Naive B cell (primary cell): Measurements from ENCODE around the gene DPEP3. TPM values are rescaled to one million over a fixed set of nuclear protein-coding genes. Genes with fewer than 3 reads are reported as not detected.
A peak's percentile ranks its signal among the peaks of the same experiment; 100 is the strongest.

ENCODE experiments used
- ATAC-seq, 2 donors: fragments of 150-1000 bp; cut with Tn5 transposase; 2 replicates each; pipeline ENCODE4 v1.10.0; 2021; ENCODE audit warnings: low read depth in 2 of 2, mild to moderate bottlenecking in 2 of 2, moderate library complexity in 2 of 2
- DNase-seq: peaks from one replicate; pipeline ENCODE4 v3.0.0; 2022
- H3K27ac Mint-ChIP-seq, 6 donors: one replicate each; pipeline ENCODE4 v1.8.0; 2020 to 2022; ENCODE audit warnings: mild to moderate bottlenecking in 6 of 6, mixed read lengths in 6 of 6, moderate library complexity in 5 of 6, inconsistent platforms in 2 of 6
- H3K27me3 Mint-ChIP-seq, 3 donors: one replicate each; pipeline ENCODE4 v1.8.0; 2021 to 2022; ENCODE audit warnings: mixed read lengths in 3 of 3, mild to moderate bottlenecking in 1 of 3
- H3K36me3 Mint-ChIP-seq, 2 donors: one replicate each; pipeline ENCODE4 v1.8.0; 2020 to 2022; ENCODE audit warnings: mixed read lengths in 2 of 2, inconsistent platforms in 1 of 2, mild to moderate bottlenecking in 1 of 2
- H3K4me1 Mint-ChIP-seq, 3 donors: one replicate each; pipeline ENCODE4 v1.8.0; 2020 to 2022; ENCODE audit warnings: mixed read lengths in 3 of 3, inconsistent platforms in 1 of 3, mild to moderate bottlenecking in 1 of 3, moderate library complexity in 1 of 3
- H3K4me3 Mint-ChIP-seq, 8 donors: one replicate each; pipeline ENCODE4 v1.8.0; 2020 to 2022; ENCODE audit warnings: mild to moderate bottlenecking in 8 of 8, mixed read lengths in 8 of 8, moderate library complexity in 8 of 8, inconsistent platforms in 2 of 8
- H3K9me3 Mint-ChIP-seq, 7 donors: one replicate each; pipeline ENCODE4 v1.8.0; 2020 to 2022; ENCODE audit warnings: mixed read lengths in 7 of 7, mild to moderate bottlenecking in 5 of 7, inconsistent platforms in 2 of 7, moderate library complexity in 1 of 7
- polyA plus RNA-seq, 6 donors: library from polyadenylated mRNA; unstranded; fragments of 300-500 nt; fragmentation: Illumina TruSeq; gene quantifications; one replicate each; pipeline ENCODE4 v1.2.3, GENCODE V29; 2021; ENCODE audit warnings: low read depth in 6 of 6

Gene DPEP3
- polyA plus RNA-seq, 6 donors from 2014 or later, result 0.44 to 0.83 (median 0.55) TPM; not detected in 2

DNA sequence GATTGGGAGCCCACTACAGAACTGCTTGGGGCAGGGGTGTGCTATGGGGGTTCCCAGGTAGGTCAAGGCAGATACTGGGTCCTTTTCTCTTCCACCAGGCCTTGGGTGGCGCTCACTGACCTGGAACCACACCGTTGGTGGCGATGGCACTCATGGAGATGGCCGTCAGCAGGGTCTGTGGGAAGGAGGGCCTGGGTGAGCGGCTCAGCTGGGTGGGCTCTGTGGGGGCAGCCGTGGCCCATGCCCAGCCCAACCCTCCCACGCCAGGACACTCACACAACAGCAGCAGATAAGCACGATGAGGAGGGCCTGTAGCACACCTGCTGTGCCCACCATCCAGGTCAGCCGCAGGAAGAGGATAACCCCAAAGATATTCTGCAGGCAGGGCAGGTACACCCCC, 22.7 kb downstream of the DPEP3 start:
- ATAC-seq (no peak), DNase-seq (no peak)
- Mint-ChIP-seq H3K9me3 (no peaks in the 10 kb centered on the region), H3K4me1 (peaks cover 0 to 6% (median 0%) of the 10 kb centered on the region in 3 donors), H3K27me3 (no peaks in the 10 kb centered on the region), H3K4me3 (no peak overlapping the region), H3K27ac (no peak overlapping the region), H3K36me3 (peaks cover 0 to 1% of the 10 kb centered on the region in 2 donors)

DNA sequence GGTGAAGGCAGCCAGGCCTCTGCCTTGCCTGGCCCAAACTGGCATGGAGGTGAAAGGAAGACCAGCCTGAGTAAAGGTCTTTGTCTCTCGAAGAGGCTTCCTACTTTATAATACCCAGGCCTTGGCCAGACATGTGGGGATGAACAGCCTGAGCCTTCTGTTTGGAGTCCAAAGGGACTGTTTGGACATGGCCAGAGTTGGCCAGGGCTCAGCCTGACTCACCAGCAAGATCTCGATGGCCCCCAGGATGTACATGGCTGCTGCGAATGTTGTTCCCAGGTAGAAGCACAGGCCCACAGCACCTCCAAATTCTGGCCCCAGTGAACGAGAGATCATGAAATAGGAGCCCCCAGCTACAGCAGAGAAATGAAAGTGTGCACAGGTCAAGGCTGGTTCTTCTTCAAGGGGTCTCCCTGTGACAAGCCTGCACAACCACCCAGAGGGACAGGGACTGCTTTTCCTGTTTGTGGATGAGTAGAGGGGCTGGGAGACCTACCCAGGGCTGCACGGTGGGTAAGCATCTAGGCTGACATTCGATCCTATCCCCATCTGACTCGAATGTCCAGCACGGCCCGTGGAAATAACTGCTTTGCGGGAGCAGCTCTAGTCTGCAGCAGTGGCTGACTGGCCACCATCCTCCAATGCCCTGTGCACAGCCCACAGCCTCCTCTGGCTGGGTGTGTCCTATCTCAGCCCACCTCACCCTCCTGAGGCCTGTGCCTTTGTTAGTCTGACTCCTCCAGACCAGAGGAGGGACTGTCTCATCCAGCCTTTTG, 25.7 kb downstream of the DPEP3 start:
- DNase-seq, result no peak
- H3K27me3 Mint-ChIP-seq, result no peaks in the 10 kb centered on the region
- peak overlapping the region in 2 of 6 donors; percentile 28 to 66 for H3K27ac Mint-ChIP-seq
- H3K9me3 Mint-ChIP-seq, result no peaks in the 10 kb centered on the region
- ATAC-seq, result no peak
- H3K4me3 Mint-ChIP-seq, result no peak overlapping the region
- H3K4me1 Mint-ChIP-seq, result no peaks in the 10 kb centered on the region
- no peaks in the 10 kb centered on the region for H3K36me3 Mint-ChIP-seq

DNA sequence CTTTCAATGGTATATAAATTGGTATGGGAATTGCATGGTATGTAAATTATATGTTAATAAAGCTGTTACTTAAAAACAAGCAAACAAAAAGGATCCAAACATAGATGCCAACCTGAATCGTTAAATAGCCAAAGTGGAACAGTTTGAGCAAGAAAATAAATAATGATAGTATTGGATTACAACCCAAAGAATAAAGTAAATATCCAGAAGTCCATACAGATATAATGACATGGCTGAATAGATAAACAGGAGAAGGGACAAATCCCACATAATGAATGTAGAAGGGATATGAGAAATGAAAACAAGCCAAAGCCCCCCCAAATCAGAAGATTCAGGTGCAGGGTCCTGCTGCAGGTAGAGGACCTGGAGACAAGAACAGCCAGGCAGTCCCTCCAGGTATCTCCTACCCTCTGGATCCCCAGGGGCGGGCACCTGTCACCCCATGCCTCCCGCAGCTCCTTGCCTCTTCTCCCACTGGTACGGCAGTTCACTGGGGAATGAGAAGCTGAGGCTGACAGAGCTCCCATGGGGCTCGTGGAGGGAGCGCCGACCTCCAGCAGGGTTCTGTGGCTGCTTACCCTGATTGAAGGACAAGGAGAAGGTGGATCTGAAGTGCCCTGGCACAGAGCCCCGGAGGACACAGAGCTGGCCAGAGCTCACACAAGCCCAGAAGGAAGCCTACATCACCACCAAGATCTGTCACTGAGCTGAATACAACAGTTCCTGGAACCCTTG, 26.5 kb downstream of the DPEP3 start:
- peak overlapping the region in 1 of 6 donors; percentile 37 for H3K27ac Mint-ChIP-seq

DNA sequence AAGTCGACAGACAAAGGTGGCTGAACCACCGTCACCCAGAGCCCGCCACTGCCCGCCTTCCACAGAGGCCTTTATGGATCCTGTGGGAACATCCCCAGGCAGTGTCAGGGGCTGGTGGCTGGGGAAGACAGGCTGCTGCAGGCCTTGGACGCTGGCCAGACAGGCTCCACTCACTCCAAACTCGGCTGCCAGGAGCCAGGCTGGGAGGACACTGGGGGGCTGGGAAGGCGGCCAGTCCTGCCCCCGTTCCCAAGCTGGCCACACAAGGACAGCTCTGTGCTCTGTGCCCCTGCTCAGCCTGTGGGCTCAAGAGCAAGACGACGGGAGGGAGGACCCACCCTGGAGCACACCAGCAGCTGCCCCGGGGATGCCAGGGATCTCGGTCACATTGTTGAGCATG, 28.8 kb downstream of the DPEP3 start:
- no peak overlapping the region for H3K4me3 Mint-ChIP-seq
- H3K4me1 Mint-ChIP-seq, result no peaks in the 10 kb centered on the region
- no peak overlapping the region for H3K27ac Mint-ChIP-seq
- H3K9me3 Mint-ChIP-seq, result no peaks in the 10 kb centered on the region
- no peaks in the 10 kb centered on the region for H3K36me3 Mint-ChIP-seq
- DNase-seq (no peak), ATAC-seq (no peak)
- no peaks in the 10 kb centered on the region for H3K27me3 Mint-ChIP-seq

More for the DNA sequence above, 26.5 kb downstream of the DPEP3 start:
- Mint-ChIP-seq H3K9me3 (no peaks in the 10 kb centered on the region), H3K4me1 (no peaks in the 10 kb centered on the region), H3K36me3 (no peaks in the 10 kb centered on the region), H3K27me3 (no peaks in the 10 kb centered on the region), H3K4me3 (no peak overlapping the region)
- ATAC-seq, result no peak
- DNase-seq, result no peak

DNA sequence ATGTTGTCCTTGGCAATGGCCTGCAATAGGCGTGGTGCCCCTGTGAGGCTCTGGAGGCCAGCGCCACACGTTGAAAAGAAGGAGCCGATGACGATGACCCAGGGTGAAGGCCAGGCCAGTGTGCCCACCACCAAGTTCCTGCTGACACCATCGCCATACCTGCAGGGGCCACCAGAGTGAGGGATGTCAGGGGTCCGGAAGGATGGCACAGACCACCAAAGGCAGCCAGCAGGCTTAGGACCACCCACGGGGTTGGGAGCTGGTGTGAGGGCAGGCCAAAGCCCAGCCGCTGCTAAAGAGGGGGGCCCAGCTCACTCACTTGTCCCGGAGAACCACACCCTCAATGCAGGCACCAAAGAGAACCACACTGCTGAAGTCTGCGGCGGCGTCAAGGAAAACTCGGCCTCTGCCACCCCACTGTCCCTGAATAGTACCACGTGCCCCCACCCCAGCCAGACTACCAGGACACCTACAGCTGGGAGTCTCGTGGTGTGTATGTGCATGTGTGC, 29.9 kb downstream of the DPEP3 start:
- no peaks in the 10 kb centered on the region for H3K9me3 Mint-ChIP-seq
- H3K4me3 Mint-ChIP-seq, result no peak overlapping the region
- H3K27me3 Mint-ChIP-seq, result no peaks in the 10 kb centered on the region
- H3K27ac Mint-ChIP-seq, result no peak overlapping the region
- no peaks in the 10 kb centered on the region for H3K4me1 Mint-ChIP-seq
- ATAC-seq (no peak), DNase-seq (no peak)
- H3K36me3 Mint-ChIP-seq, result no peaks in the 10 kb centered on the region

DNA sequence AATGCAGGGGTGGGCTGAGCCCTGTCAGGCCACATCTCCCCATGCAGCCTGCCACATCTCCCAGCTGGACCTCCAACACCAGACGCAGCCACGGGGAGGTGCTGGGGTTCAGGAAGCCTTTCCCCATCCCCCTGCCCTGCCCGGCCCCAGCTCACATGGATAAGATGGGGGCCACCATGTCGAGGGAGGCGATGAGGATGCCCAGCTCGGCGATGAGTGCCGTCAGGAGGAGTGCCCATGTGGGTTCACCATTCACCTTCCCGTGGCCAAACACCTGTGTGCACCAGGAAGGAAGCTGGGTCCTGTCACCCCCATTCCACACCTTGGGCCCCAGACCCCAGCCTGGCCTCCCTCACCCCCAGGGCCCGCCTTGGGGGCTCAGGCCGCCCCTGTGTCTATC, 30.7 kb downstream of the DPEP3 start:
- Mint-ChIP-seq H3K9me3 (no peaks in the 10 kb centered on the region), H3K4me1 (no peaks in the 10 kb centered on the region), H3K27ac (no peak overlapping the region), H3K4me3 (no peak overlapping the region), H3K36me3 (no peaks in the 10 kb centered on the region), H3K27me3 (no peaks in the 10 kb centered on the region)
- no peak for DNase-seq
- no peak for ATAC-seq

DNA sequence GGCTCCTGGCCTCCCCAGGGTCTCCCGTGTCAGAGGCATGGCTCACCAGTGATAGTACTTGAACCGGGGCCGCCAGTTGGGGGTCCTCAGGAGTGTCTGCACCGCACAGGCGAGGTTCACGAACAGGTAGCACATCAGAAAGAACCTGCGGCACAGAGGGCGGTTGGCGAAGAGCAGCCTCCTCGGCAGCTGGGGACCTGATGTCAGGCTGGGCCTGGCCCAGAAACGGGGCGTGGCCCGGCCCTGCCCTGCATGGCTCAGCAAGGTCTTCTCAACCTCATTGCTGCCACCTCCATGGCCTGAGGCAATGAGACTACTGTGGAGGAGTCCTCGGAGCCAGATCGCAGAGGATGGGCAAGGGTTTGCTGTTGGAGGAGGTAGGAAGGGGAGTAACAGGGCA, 32.3 kb downstream of the DPEP3 start:
- Mint-ChIP-seq H3K4me3 (peak overlapping the region in 1 of 8 donors; percentile 40), H3K27ac (no peak overlapping the region), H3K9me3 (no peaks in the 10 kb centered on the region), H3K36me3 (no peaks in the 10 kb centered on the region), H3K27me3 (no peaks in the 10 kb centered on the region), H3K4me1 (peaks cover 0 to 2% (median 0%) of the 10 kb centered on the region in 3 donors)
- no peak for DNase-seq
- ATAC-seq, result no peak

DNA sequence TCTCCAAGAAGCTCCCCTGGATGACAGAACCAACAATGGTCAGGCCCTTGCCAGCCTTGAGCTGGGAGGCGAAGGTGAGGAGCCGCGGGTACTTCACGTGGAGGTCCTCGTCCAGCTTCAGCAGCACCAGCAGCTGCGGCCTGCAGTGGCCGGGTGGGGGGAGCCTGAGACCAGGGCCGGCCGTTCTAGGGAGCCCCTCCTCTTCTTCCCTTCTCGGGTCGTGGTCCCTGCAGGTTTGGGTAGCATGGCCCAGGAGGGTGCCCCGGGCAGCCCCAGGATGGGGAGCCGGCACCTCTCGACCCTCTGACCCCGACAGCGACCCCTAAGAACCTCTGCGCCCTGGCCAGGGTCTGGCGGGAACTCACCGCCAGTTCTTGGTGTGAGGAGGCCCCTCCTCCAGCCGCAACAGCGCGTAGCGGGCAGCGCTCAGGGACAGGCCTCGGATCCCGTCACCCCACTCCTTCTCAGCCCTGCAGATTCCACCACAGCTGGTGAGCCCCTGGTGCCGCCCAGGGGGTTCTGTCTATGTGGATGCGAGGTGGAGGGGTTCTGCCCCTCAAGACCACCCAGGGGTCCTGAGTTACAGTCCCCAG, 33.2 kb downstream of the DPEP3 start:
- H3K27ac Mint-ChIP-seq, result no peak overlapping the region
- ATAC-seq, result no peak
- H3K9me3 Mint-ChIP-seq, result no peaks in the 10 kb centered on the region
- H3K4me1 Mint-ChIP-seq, result peaks cover 0 to 4% (median 3%) of the 10 kb centered on the region in 3 donors
- H3K4me3 Mint-ChIP-seq, result no peak overlapping the region
- DNase-seq, result no peak
- no peaks in the 10 kb centered on the region for H3K36me3 Mint-ChIP-seq
- H3K27me3 Mint-ChIP-seq, result no peaks in the 10 kb centered on the region

DNA sequence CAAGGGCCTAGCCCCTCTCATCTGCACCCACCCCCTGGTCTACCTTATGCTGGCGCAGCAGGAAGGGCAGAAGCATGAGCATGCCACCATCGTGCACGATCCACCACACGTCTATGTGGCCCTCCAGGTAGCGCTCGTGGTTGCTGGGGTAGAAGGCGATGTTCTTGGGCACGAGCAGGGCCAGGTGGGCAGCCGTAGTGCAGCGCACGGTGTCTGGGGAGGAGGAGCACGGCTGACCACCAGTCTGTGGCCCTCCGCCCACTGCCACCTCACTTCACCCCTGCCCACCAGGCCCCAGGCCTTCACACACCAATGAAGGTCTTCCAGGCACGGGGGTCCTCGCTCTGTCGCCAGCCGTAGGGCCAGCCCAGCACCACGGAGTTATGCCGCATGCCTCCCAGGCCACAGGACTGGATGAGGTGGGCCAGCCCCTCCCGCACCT, 34.1 kb downstream of the DPEP3 start:
- Mint-ChIP-seq H3K27ac (peak overlapping the region in 1 of 6 donors; percentile 27), H3K36me3 (no peaks in the 10 kb centered on the region), H3K9me3 (no peaks in the 10 kb centered on the region), H3K27me3 (no peaks in the 10 kb centered on the region), H3K4me3 (no peak overlapping the region), H3K4me1 (peaks cover 0 to 9% (median 3%) of the 10 kb centered on the region in 3 donors)
- ATAC-seq, result no peak
- no peak for DNase-seq

DNA sequence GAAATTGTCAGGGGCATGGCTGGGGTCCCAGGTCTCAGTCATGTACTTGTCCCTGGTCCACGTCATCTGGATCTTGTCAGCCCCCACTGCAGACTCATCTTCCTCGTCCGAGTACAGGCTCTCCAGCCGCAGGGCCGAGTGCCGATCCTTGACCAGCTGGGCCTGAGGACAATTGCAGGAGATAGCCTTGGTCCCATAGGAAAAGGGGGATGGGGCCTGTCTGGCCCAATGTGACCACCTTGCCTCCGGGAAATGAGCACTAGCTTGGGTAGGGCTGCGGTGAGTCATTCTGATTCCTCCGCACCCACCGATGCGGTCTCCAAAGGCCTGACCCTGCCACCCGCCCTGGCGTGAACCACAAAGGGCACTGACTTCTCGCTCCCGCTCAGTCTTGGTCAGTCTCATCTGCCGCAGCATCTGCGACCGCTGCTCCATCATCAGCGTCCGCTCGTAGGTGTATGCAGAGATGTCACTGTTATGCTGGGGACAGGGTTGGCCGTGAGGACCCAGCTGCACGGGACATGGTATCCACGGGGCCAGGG, 34.8 kb downstream of the DPEP3 start:
- no peaks in the 10 kb centered on the region for H3K27me3 Mint-ChIP-seq
- no peak for ATAC-seq
- no peaks in the 10 kb centered on the region for H3K36me3 Mint-ChIP-seq
- DNase-seq, result no peak
- peak overlapping the region in 1 of 6 donors; percentile 27 for H3K27ac Mint-ChIP-seq
- H3K4me1 Mint-ChIP-seq, result peaks cover 0 to 15% (median 3%) of the 10 kb centered on the region in 3 donors
- no peak overlapping the region for H3K4me3 Mint-ChIP-seq
- H3K9me3 Mint-ChIP-seq, result no peaks in the 10 kb centered on the region

DNA sequence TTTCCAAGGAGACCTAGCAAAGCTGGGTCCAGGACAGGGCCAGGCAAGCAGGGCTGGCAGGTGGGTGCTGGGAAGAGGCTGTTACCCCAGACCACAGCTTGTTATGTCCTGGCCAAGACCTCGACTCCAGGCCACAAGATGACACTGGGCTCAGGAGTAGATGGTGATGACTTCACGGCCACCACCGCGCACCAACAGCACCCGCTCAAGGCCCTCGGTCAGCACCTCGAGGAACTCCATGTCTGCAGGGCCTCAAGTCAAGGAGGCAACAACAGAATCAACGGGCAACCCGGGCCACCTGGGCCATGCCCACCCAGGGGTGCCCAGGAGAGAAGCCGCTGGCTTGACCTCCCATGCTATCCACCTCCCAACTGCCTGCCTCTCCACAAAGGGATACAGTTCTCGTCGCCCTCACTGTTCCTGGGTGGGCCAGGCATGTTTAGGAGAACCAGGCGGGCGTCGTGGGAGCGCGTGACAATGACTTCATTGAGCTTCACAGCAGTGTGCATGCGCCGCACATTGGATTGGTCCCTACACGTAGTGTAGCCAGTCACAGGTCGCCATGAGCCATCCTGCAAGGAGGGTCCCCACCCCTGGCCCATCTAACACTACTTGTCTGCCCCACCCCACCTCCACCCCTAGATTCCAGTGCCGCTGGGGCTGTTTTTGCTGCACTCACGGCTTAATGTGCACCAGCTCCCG, 35.5 kb downstream of the DPEP3 start:
- Mint-ChIP-seq H3K27ac (peak overlapping the region in 1 of 6 donors; percentile 36), H3K4me3 (no peak overlapping the region), H3K36me3 (no peaks in the 10 kb centered on the region), H3K9me3 (no peaks in the 10 kb centered on the region), H3K27me3 (no peaks in the 10 kb centered on the region), H3K4me1 (peaks cover 4 to 20% (median 9%) of the 10 kb centered on the region in 3 donors)
- ATAC-seq, result no peak
- DNase-seq, result no peak

DNA sequence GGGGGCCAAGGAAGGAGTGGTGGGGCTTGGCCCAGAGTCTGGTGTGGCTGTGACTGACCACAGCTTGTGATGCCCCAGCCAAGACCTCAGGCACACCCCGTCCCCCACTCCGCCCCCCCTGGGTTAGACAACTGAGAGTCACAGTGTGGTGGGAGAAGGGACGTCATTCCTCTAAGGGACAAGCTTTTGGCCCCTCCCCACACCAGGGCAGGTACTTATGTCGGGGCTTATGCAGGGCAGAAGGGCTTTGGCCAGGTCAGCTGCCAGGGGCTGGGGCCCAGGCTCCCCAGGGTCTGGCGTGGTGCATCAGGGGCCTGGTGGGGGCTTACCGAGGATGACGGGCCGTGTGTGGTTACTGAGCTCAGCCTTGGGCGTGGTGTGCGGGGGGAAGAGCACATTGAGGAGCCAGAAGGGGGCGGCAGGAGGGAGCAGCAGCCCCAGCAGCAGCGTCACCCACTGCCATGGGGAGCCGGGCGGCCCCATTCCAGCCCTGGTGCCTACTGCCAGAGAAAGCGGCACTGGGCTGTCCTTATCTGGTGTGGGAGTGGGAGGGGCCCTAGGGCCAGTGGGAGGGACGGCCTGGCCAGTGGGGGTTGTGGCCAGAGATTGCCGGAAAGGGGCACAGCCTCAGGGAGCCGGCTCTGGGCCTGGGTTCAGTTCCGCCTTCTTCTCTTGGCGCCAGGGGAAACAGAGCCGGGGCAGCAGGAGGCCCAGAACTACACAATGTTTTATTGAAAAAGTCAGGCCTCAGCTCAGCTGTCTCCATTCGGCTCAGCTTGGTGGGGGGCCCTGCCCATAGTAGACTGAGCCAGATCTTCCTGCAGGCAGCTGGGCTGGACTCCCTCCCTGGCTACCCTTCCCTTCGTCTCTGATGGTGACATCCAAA, 36.4 kb downstream of the DPEP3 start, which contains the start of gene LCAT:
TSS of gene LCAT (minus strand) at position 502 of the 886 bp plus-strand sequence. CDS start at position 483, 19 bp downstream.
- no peaks in the 10 kb centered on the region for H3K27me3 Mint-ChIP-seq

More for the DNA sequence above, 36.4 kb downstream of the DPEP3 start, which contains the start of gene LCAT:
- DNase-seq, result no peak
- Mint-ChIP-seq H3K4me1 (peaks cover 7 to 23% (median 12%) of the 10 kb centered on the region in 3 donors), H3K4me3 (no peak within 1 kb of the TSS), H3K9me3 (no peaks in the 10 kb centered on the region), H3K36me3 (no peaks in the 10 kb centered on the region), H3K27ac (peak within 1 kb of the TSS in 1 of 6 donors; percentile 36)
- ATAC-seq, result no peak
